Stimulated activated naive CD8-positive, alpha-beta T cell treated with anti-CD3 and anti-CD28 coated beads, Interleukin-15, Interleukin-2, amounts not matched to agents 100 ng/mL and 50 ng/mL, for 24 hours (primary cell): Measurements from ENCODE around the gene CPNE2.

Experiments
- H3K27ac Mint-ChIP-seq: one replicate; pipeline ENCODE4 v1.8.0; 2021; ENCODE audit warnings: mild to moderate bottlenecking, mixed read lengths
- H3K27me3 Mint-ChIP-seq: one replicate; pipeline ENCODE4 v1.8.0; 2021; ENCODE audit warnings: mixed read lengths
- H3K36me3 Mint-ChIP-seq: one replicate; pipeline ENCODE4 v1.8.0; 2021; ENCODE audit warnings: low read depth, mixed read lengths
- H3K4me1 Mint-ChIP-seq: one replicate; pipeline ENCODE4 v1.8.0; 2021; ENCODE audit warnings: low read depth, mixed read lengths
- H3K4me3 Mint-ChIP-seq: one replicate; pipeline ENCODE4 v1.8.0; 2021; ENCODE audit warnings: mild to moderate bottlenecking, mixed read lengths
- H3K9me3 Mint-ChIP-seq: one replicate; pipeline ENCODE4 v1.8.0; 2021; ENCODE audit warnings: mixed read lengths

CPNE2 gene

DNA sequence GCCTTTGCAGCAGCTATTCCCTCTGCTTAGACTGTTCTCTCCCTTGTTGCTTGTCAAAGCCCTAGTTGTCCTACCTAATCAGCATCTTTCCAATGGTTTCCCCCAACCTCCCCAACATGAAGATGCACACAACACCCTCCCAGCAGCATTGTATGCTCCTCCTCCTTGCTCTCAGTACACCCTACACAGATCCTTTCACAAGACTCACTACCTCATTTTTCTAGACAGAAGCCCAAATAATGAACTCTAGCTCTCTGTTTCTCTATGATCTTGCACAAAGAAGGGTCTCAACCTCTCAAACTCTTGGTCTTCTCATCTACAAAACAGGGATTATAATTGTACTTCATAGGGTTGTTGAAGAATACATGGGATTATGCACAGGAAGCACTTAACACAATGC, 74.1 kb downstream of the CPNE2 start:
- Mint-ChIP-seq H3K27me3 (no peaks in the 10 kb centered on the region), H3K9me3 (no peaks in the 10 kb centered on the region), H3K27ac (no peak overlapping the region), H3K4me1 (no peaks in the 10 kb centered on the region), H3K36me3 (peaks cover 59% of the 10 kb centered on the region), H3K4me3 (no peak overlapping the region)

DNA sequence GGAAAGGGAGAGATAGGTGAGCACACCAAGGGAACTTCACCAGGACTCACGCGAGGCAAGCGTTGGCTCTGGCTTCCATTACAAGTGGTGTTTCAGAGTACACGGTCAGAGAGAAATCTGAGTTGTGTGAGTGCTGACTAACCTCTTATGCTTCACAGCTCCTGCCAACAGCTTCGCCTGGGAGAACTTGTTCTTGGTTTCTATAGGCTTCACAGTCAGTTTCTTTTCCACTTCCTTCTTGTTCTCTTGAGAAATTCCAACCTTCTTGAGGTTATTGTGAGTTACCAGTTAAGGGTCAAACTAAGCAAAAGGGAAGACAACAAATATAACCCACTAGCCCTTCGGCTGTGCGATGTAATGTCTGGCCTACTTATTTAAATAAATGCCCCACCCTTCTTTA, 74.6 kb downstream of the CPNE2 start:
- H3K36me3 Mint-ChIP-seq = peaks cover 62% of the 10 kb centered on the region

DNA sequence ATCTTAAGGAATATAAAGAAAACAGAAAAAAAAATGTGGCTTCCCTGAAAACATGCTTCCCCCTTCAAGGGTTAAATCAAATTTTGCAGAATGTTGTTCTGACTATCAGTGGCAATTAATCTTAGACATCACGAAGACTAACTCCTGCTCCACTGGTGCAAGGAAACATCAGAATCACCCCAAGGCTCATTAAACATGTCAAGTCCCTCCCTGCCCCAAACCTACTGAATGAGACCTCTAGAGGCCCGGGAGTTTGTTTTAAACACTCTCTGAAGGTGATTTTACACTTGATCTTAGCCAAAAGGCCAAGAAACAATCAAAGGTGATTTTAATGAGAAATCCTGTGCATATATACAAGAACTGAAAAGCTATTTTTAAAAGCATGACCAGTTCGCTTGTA, 75.2 kb downstream of the CPNE2 start:
- H3K36me3 Mint-ChIP-seq = peaks cover 67% of the 10 kb centered on the region
- no peak overlapping the region for H3K4me3 Mint-ChIP-seq
- no peaks in the 10 kb centered on the region for H3K9me3 Mint-ChIP-seq
- H3K27me3 Mint-ChIP-seq = no peaks in the 10 kb centered on the region
- H3K27ac Mint-ChIP-seq = no peak overlapping the region
- no peaks in the 10 kb centered on the region for H3K4me1 Mint-ChIP-seq

More for the DNA sequence above, 74.6 kb downstream of the CPNE2 start:
- no peaks in the 10 kb centered on the region for H3K9me3 Mint-ChIP-seq
- no peak overlapping the region for H3K27ac Mint-ChIP-seq
- no peak overlapping the region for H3K4me3 Mint-ChIP-seq
- H3K27me3 Mint-ChIP-seq = no peaks in the 10 kb centered on the region
- H3K4me1 Mint-ChIP-seq = no peaks in the 10 kb centered on the region

DNA sequence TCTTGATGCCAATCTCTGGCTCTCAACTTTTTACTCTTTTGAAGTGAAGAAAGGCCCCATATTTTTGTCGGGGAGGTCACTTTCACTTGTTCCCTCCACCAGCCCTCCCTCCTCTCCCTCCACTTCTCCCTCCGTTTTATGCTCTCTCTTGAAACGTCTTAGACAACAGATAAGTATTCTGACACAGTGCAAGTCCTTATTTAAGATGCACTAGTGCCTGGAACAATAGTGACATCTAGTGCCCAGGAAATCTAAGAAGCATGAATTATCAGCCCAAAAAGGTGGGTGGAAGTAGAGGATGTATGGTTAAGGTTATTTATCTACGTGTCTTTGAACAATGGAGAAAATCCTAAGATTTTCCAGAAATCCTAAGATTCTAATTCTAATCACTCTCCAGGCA, 75.6 kb downstream of the CPNE2 start:
- Mint-ChIP-seq H3K9me3 (no peaks in the 10 kb centered on the region), H3K27me3 (no peaks in the 10 kb centered on the region), H3K27ac (no peak overlapping the region), H3K4me3 (no peak overlapping the region), H3K4me1 (no peaks in the 10 kb centered on the region), H3K36me3 (peaks cover 72% of the 10 kb centered on the region)

DNA sequence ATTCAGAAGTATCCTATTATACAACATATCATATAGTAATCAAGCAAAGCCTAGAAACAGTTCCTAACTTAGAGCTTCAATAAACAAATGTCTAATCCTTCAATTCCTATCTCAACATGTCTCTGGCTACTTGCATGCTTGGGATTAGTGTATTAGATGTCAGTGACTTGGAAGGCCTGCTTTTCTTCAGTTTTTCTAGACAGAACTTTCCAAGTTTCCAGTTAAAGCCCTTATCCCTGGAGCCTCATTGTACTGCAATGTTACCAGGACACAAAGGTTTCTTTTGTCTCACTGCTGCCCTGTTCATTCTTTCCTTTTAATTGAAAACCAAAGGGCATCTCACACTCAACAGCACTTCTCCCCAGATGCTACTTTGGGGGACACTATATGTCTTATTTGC, 76.9 kb downstream of the CPNE2 start:
- Mint-ChIP-seq H3K27me3 (no peaks in the 10 kb centered on the region), H3K27ac (no peak overlapping the region), H3K4me1 (no peaks in the 10 kb centered on the region), H3K9me3 (no peaks in the 10 kb centered on the region), H3K4me3 (no peak overlapping the region), H3K36me3 (peaks cover 68% of the 10 kb centered on the region)

DNA sequence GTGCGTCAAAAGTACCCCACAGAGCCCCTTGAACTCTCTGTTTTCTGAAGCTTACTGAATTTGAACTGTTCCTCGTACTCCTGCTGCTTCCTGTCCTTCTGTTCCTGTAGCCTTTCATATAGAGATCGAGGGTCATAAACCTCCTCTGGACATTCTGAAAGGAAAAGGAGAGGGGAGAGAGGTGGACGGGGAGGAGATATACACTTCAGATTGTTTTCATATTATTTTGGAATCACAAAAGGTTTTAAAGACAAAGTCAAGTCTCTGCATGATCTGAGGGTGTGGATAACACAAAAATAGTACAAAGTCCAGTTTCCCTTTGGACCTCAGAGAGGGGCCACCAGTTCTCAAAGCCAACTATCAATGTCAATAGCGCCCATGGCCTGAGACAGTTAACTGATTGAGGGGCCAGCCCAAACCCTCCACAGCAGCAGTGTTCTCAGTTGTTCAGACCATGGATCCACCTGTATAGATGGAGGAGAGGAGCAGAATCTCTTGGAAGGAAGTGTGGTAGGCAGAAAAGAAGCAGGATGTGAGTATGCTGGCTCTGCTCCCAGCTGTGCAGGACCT, 80.4 kb downstream of the CPNE2 start:
- H3K9me3 Mint-ChIP-seq = no peaks in the 10 kb centered on the region
- H3K27me3 Mint-ChIP-seq = no peaks in the 10 kb centered on the region
- no peaks in the 10 kb centered on the region for H3K4me1 Mint-ChIP-seq
- H3K27ac Mint-ChIP-seq = no peak overlapping the region
- no peak overlapping the region for H3K4me3 Mint-ChIP-seq
- H3K36me3 Mint-ChIP-seq = peaks cover 44% of the 10 kb centered on the region

DNA sequence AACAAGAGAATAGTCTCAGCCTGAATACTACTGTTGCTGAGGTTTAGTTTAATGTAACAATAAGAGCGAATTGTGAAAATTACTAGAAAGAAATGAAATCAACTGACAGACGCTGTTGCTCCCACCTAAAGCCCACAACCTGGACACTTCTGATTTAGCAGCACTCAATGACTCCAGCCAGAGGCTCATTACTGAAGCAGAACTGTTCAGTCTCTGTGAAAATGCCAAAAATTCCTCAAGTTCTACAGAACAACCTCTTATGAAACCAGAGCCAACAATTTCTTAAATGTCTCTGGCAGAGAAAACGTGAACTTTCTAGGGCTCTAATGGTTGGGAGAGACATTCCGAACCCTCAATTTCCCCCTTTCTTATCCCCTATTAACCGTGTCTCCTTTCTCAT, 83.5 kb downstream of the CPNE2 start:
- H3K27me3 Mint-ChIP-seq = no peaks in the 10 kb centered on the region
- no peak overlapping the region for H3K4me3 Mint-ChIP-seq
- no peaks in the 10 kb centered on the region for H3K9me3 Mint-ChIP-seq
- peaks cover 30% of the 10 kb centered on the region for H3K36me3 Mint-ChIP-seq
- H3K4me1 Mint-ChIP-seq = no peaks in the 10 kb centered on the region
- no peak overlapping the region for H3K27ac Mint-ChIP-seq

DNA sequence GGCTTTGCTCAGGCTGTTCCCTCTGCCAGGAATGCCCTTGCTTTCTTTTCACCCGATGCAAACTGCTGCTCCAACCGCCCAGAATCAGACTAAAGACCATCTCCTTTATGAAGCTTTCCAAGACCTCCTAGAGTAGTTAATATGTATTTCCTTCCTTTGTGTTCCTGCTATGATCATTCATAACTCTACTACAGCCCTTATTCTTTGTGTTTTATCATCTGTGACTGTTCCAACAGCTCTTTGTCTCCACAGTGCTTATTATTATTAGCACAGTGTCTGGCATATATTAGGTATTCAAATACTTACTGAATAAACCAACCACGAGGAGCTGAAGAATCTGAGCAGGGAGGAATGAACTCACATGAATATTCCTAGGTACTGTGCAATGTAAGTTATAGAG, 85.8 kb downstream of the CPNE2 start:
- Mint-ChIP-seq H3K36me3 (peaks cover 10% of the 10 kb centered on the region), H3K9me3 (no peaks in the 10 kb centered on the region), H3K4me3 (no peak overlapping the region), H3K4me1 (peaks cover 4% of the 10 kb centered on the region), H3K27me3 (no peaks in the 10 kb centered on the region), H3K27ac (no peak overlapping the region)

DNA sequence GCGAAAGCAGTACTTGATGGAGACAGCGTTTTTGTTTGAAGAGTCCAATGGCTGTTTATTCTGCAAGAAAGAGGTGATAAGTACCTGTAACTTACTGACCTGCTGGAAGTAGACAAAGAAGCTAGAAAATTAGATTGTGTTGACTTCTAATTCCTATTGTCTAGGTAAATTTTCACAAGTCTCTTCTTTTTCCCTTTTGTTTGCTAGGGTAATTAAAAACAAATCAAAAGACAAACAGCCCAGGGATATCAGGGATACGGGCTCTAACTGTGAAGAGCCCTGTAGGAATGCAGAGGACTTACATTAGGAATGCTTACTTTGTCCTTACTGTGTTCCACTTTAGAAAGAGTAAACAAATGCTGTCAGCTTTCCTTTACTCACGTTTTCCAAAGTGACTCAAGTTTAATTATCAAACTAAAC, 86.4 kb downstream of the CPNE2 start:
- Mint-ChIP-seq H3K4me1 (peaks cover 7% of the 10 kb centered on the region), H3K9me3 (no peaks in the 10 kb centered on the region), H3K27me3 (no peaks in the 10 kb centered on the region), H3K27ac (no peak overlapping the region), H3K4me3 (no peak overlapping the region), H3K36me3 (peaks cover 5% of the 10 kb centered on the region)

DNA sequence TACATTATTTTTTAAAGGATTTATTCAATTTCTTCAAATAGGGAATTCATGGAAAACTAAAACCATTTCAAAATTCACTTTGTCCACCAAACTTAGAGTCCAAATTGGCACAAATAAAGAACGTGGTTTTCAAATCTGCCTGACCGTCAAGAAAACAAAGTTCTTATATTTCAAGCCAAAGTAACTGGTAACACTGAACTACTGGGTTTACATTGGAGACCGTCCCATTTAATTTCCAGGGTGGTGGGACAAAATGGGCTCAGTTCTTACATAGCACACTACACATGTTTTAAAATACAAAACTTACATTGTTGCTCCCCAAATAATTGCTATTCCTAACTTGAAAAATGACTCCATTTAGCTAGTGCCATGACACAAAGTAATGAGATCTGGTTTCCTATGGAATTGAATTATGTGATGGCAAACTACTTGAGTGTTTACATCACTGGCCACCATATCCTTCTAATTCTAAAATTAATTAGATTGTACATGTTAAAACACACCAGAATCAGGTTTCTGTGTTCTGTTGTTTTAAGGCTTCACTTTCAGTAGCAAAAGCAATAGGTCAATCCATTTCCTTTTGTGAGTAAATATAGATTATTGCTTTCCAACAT, 86.9 kb downstream of the CPNE2 start:
- Mint-ChIP-seq H3K27me3 (no peaks in the 10 kb centered on the region), H3K9me3 (no peaks in the 10 kb centered on the region), H3K4me3 (no peak overlapping the region), H3K27ac (no peak overlapping the region), H3K36me3 (peaks cover 4% of the 10 kb centered on the region), H3K4me1 (peaks cover 12% of the 10 kb centered on the region)

DNA sequence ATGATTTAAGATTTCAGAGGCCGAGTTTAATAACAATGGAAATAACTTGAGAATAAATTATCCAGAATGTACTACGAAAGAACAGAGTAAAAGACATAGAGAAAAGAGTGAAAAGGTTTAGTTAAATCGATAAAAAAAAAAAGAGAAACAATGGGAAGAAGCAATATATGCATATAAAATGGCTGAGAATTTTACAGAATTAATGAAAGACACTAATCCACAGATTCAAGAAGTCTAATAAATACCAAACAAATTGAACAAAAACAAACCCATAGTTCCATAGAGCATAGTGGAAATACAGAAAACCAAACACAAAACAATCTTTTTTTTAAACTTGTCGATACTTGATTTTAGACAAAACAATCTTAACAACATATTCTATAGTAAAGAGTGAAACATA, 91.7 kb downstream of the CPNE2 start:
- Mint-ChIP-seq H3K36me3 (peaks cover under 1% of the 10 kb centered on the region), H3K4me3 (peak overlapping the region; percentile 100)

DNA sequence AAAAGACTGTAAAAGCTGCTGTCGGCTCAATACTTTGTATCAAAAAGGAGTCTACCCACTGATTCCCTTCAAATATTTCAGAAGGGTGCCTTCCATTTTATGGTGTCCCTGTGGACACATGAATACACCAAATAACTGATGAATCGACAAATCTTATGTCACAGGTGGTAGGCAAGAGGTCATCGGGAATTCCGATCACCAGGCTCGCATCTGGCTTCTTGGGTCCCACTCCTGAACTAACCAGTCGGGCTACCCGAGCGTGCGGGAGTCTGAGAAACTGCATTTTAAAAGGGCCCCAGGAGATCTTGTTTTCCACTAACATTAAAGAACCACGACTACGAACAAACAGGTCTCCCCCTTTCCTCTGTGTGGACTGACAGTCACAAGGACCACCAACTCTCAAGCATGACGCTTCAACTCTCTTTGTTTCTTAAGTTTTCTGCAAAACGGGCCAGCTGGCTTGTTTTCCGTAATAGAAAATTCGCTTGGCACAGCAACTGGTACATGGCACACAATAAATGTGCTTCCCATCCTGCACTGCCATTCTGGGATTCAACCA, 92.6 kb downstream of the CPNE2 start:
- H3K36me3 Mint-ChIP-seq = peaks cover 6% of the 10 kb centered on the region
- peak overlapping the region; percentile 97 for H3K27ac Mint-ChIP-seq
- peak overlapping the region; percentile 100 for H3K4me3 Mint-ChIP-seq
- H3K4me1 Mint-ChIP-seq = peaks cover 42% of the 10 kb centered on the region
- no peaks in the 10 kb centered on the region for H3K27me3 Mint-ChIP-seq
- no peaks in the 10 kb centered on the region for H3K9me3 Mint-ChIP-seq

More for the DNA sequence above, 91.7 kb downstream of the CPNE2 start:
- Mint-ChIP-seq H3K9me3 (no peaks in the 10 kb centered on the region), H3K4me1 (peaks cover 40% of the 10 kb centered on the region), H3K27ac (peak overlapping the region; percentile 97), H3K27me3 (no peaks in the 10 kb centered on the region)

DNA sequence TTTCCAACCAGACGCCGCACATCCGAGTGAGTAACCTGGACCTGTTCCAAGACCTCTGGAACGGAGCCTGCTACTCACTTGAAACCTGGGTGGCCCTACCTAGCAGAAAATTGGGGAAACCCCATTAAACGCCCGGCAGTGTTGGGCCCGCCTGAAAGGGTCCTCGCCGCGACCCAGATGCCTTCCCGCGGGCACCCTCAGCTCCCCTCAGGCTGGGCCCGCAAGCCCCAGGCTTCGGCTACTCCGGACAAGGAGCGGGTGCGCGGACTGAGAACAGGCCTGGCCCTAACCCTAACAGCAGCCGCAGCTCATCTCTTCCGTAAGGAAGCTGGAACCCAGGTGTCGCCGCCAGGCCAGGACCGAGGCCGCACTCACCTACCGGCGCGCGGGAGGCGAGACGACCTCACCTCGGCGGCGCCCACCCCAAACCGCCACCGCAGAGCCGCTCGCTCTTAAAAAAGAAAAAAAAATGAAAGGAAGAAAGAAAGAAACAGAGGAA, 93.1 kb downstream of the CPNE2 start:
- H3K4me1 Mint-ChIP-seq = peaks cover 42% of the 10 kb centered on the region
- H3K36me3 Mint-ChIP-seq = peaks cover 6% of the 10 kb centered on the region
- no peaks in the 10 kb centered on the region for H3K27me3 Mint-ChIP-seq
- peak overlapping the region; percentile 97 for H3K27ac Mint-ChIP-seq
- H3K4me3 Mint-ChIP-seq = peak overlapping the region; percentile 100
- H3K9me3 Mint-ChIP-seq = no peaks in the 10 kb centered on the region

DNA sequence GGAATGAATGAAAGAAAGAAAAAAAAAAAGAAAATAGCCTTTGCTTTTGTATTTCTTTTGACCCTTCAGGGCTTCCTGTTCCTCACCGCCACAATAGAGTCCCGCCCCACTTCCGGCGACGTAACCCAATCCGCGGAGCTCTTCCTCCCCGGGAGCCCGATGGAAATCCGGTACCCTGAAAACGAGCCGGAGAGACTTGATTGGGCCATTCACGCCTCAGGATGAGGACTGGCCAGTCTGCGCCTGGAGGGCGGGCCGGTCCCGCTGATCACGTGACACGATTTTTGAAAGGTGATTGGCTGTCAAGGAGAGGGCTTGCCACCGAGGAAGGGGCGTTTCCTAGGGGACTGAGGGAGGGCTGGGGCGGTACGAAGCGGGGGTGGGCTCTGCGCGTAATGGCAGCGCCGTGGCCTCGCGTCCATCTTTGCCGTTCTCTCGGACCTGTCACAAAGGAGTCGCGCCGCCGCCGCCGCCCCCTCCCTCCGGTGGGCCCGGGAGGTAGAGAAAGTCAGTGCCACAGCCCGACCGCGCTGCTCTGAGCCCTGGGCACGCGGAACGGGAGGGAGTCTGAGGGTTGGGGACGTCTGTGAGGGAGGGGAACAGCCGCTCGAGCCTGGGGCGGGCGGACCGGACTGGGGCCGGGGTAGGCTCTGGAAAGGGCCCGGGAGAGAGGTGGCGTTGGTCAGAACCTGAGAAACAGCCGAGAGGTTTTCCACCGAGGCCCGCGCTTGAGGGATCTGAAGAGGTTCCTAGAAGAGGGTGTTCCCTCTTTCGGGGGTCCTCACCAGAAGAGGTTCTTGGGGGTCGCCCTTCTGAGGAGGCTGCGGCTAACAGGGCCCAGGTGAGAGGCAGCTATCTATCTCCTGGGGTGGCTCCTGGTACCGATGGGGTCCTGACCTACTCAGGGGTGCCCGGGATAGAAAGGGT, 93.8 kb downstream of the CPNE2 start, which contains the start of the genes PSME3IP1 and RSPRY1:
Gene PSME3IP1 (minus strand): TSS at position 95 of the 927 bp plus-strand sequence. CDS start 12,185 bp downstream, outside the sequence.
Gene RSPRY1 (plus strand): TSS at position 385 of the 927 bp plus-strand sequence. CDS start 18,330 bp downstream, outside the sequence.
- no peaks in the 10 kb centered on the region for H3K27me3 Mint-ChIP-seq
- peak within 1 kb of the TSS; percentile 97 for H3K27ac Mint-ChIP-seq
- peak within 1 kb of the TSS; percentile 100 for H3K4me3 Mint-ChIP-seq
- H3K4me1 Mint-ChIP-seq = peaks cover 48% of the 10 kb centered on the region
- peaks cover 6% of the 10 kb centered on the region for H3K36me3 Mint-ChIP-seq
- H3K9me3 Mint-ChIP-seq = no peaks in the 10 kb centered on the region
